ENCODE results near the gene GOLGA6B.

The GOLGA6B gene

GRCh38 chr15:72676838-72677237, 22.3 kb downstream of the GOLGA6B start:
- CTCF ChIA-PET = interaction anchor here (1.4 to 1.5 kb wide), 2 partner anchors 9 to 77 kb away, joined by 3 to 5 read pairs; partner anchors contain the start of genes BBS4 and HIGD2B
- Histone ChIP-seq H3K36me3 (ENCODE audit: control insufficient read depth in 2 of 2, insufficient read depth in 1 of 2, low read length in 2 of 2) (no peaks in the 10 kb centered on the region), H3K9me3 (ENCODE audit: control insufficient read depth, insufficient read depth, low read depth, low read length) (no peaks in the 10 kb centered on the region), H3K4me1 (ENCODE audit: control insufficient read depth, insufficient read depth, low read length) (no peaks in the 10 kb centered on the region), H3K27ac (ENCODE audit: extremely low read depth, low read depth, low read length) (no peak overlapping the region), H3K4me3 (ENCODE audit: low read depth, low read length) (no peak overlapping the region)
- TF ChIP-seq ZNF645 (tag by site-specific recombination; IDR thresholded peaks at IDR 0.05) (no peak), PRDM10 (tag by site-specific recombination; IDR thresholded peaks at IDR 0.05) (no peak), ZNF404 (tag by site-specific recombination; IDR thresholded peaks at IDR 0.05) (no peak), SETDB1 (IDR thresholded peaks at IDR 0.05; ENCODE audit: insufficient read length, low read length) (no peak), ZNF211 (tag by site-specific recombination; IDR thresholded peaks at IDR 0.05; ENCODE audit: low read depth) (no peak)
- POLR2A ChIA-PET = no interaction called here

- no peaks in the 10 kb centered on the region for H3K9me3 ChIP-seq (ENCODE audit: control insufficient read depth, insufficient read depth, low read depth, low read length)
- CTCF ChIA-PET = interaction anchor here (0.6 to 3.7 kb wide), 5 partner anchors 7 to 368 kb away, joined by 3 to 19 read pairs (median 6); no protein-coding TSS in a partner anchor
- no peak overlapping the region for H3K27ac ChIP-seq (ENCODE audit: extremely low read depth, low read depth, low read length)
- TF ChIP-seq RBAK (tag by site-specific recombination; IDR thresholded peaks at IDR 0.05) (no peak), ZNF747 (tag by site-specific recombination; IDR thresholded peaks at IDR 0.05) (no peak), KLF16 (tag by site-specific recombination; IDR thresholded peaks at IDR 0.05) (no peak), ZSCAN23 (tag by site-specific recombination; IDR thresholded peaks at IDR 0.05) (no peak), ZFP3 (tag by site-specific recombination; IDR thresholded peaks at IDR 0.05; ENCODE audit: low read depth) (no peak), ZNF629 (tag by site-specific recombination; IDR thresholded peaks at IDR 0.05) (no peak), ZNF302 (tag by site-specific recombination; IDR thresholded peaks at IDR 0.05; ENCODE audit: low read depth) (no peak), ZBTB7A (tag by site-specific recombination; IDR thresholded peaks at IDR 0.05; ENCODE audit: low read depth) (no peak), ZNF221 (tag by site-specific recombination; IDR thresholded peaks at IDR 0.05; ENCODE audit: borderline replicate concordance) (no peak), EGR2 (tag by site-specific recombination; IDR thresholded peaks at IDR 0.05; ENCODE audit: low read depth) (no peak), ZNF433 (tag by site-specific recombination; IDR thresholded peaks at IDR 0.05; ENCODE audit: low read depth) (no peak), ZNF10 (tag by site-specific recombination; IDR thresholded peaks at IDR 0.05) (no peak), ZNF658 (tag by site-specific recombination; IDR thresholded peaks at IDR 0.05) (no peak), SETDB1 (IDR thresholded peaks at IDR 0.05; ENCODE audit: insufficient read length, low read length) (no peak), ZSCAN16 (tag by site-specific recombination; IDR thresholded peaks at IDR 0.05) (no peak), ZFHX2 (tag by site-specific recombination; conservative IDR thresholded peaks at IDR 0.05) (no peak), ZNF792 (tag by site-specific recombination; IDR thresholded peaks at IDR 0.05) (no peak), ZFP41 (tag by site-specific recombination; IDR thresholded peaks at IDR 0.05; ENCODE audit: borderline replicate concordance) (no peak)
- TF ChIP-seq, protein P1, sequence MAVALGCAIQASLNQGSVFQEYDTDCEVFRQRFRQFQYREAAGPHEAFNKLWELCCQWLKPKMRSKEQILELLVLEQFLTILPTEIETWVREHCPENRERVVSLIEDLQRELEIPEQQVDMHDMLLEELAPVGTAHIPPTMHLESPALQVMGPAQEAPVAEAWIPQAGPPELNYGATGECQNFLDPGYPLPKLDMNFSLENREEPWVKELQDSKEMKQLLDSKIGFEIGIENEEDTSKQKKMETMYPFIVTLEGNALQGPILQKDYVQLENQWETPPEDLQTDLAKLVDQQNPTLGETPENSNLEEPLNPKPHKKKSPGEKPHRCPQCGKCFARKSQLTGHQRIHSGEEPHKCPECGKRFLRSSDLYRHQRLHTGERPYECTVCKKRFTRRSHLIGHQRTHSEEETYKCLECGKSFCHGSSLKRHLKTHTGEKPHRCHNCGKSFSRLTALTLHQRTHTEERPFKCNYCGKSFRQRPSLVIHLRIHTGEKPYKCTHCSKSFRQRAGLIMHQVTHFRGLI (tag by site-specific recombination; IDR thresholded peaks at IDR 0.05) = no peak
- no peak overlapping the region for H3K4me3 ChIP-seq (ENCODE audit: low read depth, low read length)
- no peaks in the 10 kb centered on the region for H3K36me3 ChIP-seq (ENCODE audit: control insufficient read depth in 2 of 2, insufficient read depth in 1 of 2, low read length in 2 of 2)
- POLR2A ChIA-PET = interaction anchor here (0.7 to 1.0 kb wide), 2 partner anchors 10 to 1268 kb away, joined by 3 read pairs; no protein-coding TSS in a partner anchor
- H3K4me1 ChIP-seq (ENCODE audit: control insufficient read depth, insufficient read depth, low read length) = peaks cover 5% of the 10 kb centered on the region; the same call in 1 of the 2 replicates
Observed at GRCh38 chr15:72680931-72681330, 26.4 kb downstream of the GOLGA6B start.

Measured in HEK293 (cell line).